Cardiac fibroblast (primary cell): ENCODE measurements around the gene TMEM92.

ENCODE experiments used
- DNase-seq, 2 donors: peaks; one replicate each; pipeline versions ENCODE4 v3.0.0 to v3.0.0-alpha.2; 2010; ENCODE audit warnings: low read depth in 2 of 2
- H3K4me3 ChIP-seq, 2 donors: replicated peaks in 1 of 2; 1 replicate in 1 of 2; 2 replicates in 1 of 2; pipeline ENCODE4 v1.5.1; 2011; ENCODE audit warnings: low read depth in 2 of 2, low read length in 2 of 2, mild to moderate bottlenecking in 2 of 2, moderate library complexity in 1 of 2
- CTCF ChIP-seq: IDR thresholded peaks from one replicate; pipeline ENCODE4 v1.5.1; 2011; ENCODE audit warnings: low read depth, mild to moderate bottlenecking, low read length, inconsistent platforms

Gene TMEM92

DNA sequence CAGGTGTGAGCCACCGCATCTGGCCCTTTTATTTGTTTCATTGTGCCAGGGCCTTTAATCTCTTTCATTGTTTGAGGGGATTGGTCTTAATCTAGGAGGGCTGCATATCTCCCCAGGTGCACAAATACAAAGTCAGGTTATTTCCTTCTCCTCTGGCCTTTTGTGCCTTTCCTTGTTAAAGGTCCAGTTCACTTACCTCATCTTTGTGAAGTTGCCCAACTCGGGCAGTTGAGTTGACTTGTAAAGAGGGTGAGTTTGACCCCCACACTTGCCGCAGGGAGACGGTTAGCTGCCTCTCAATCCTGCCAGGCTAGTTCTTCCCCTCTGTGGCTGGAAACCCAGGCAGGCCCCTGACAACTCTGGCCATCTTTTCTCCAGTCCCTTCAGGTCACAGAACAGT lies 33.4 kb downstream of the TMEM92 start:
- no peak overlapping the region for H3K4me3 ChIP-seq
- no peak for DNase-seq
- TF ChIP-seq CTCF, result no peak

DNA sequence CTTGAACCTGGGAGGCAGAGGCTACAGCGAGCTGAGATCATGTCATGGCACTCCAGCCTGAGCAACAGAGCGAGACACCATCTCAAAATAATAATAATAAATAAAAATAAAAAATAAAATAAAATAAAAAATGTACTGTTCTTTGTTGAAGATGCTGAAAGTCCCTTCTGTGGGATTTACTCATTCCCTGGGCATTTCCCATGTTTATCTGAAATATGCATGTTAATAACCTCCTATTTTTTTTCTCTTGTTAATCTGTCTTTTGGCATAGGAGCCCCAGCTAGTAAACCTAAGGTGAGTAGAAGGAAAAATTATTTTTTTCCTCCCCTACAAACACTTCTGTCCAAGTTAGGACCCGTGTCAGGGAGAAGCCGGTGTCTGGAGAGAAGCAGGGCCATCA lies 34.4 kb downstream of the TMEM92 start:
- no peak overlapping the region for H3K4me3 ChIP-seq
- peak; percentile 34 to 56 for DNase-seq
- no peak for TF ChIP-seq CTCF

- TF ChIP-seq CTCF, result no peak
- no peak overlapping the region for H3K4me3 ChIP-seq
- no peak for DNase-seq
Measured at GRCh38 chr17:50310455-50311111, 36.3 kb downstream of the TMEM92 start.

- no peak for DNase-seq
- no peak for TF ChIP-seq CTCF
- H3K4me3 ChIP-seq, result no peak overlapping the region
Measured at GRCh38 chr17:50311112-50311460, 36.8 kb downstream of the TMEM92 start.

DNA sequence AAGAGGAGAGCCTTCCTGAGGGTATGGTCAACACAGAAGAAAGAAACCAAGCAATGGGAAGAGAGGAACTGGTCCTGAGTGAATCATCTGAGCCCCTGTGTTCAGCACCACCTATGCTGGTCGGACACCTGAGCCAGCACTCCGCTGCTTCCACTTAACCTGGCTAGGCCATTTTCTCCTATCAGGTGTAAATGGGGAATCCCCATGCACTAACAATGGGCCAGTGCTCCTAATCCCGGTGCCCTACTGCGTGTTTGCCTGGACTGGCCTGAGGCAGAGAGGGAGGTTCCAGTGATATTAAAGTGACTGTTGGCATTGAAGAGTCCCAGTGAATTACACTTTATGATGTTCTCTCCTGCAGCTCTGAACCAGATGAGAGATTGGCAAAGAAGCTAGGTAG lies 37.2 kb downstream of the TMEM92 start:
- no peak overlapping the region for H3K4me3 ChIP-seq
- no peak for TF ChIP-seq CTCF
- no peak for DNase-seq

- no peak overlapping the region for H3K4me3 ChIP-seq
- peak in 1 of 2 donors; percentile 44 for DNase-seq
- TF ChIP-seq CTCF, result no peak
Measured at GRCh38 chr17:50312308-50312707, 38.0 kb downstream of the TMEM92 start.

DNA sequence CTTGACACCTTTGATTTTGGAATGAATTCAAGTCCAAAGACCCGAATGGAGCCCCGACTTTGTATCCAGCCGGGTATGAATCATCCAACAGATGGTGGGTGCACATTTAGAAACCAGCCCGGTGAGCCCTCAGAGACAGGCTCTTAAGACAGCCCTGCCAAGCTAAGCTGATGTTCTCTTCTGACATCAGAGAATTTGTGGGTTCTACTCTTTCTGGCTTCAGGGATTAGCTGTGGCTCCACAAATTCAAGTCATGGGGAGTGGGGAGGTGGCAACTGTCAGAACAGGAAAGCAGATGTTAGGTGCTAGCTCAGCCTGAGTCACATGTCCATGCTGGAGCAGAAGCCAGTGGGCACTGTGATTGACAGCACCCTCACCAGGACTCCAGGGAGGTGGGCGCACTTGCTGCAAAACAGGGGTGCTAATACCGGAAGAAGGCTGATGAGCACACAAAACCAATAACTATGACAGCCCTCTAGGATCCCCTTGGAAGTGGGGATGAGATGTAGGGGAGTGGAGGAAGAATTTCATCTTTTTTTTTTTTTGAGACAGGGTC lies 40.3 kb downstream of the TMEM92 start:
- no peak for TF ChIP-seq CTCF
- DNase-seq, result no peak
- H3K4me3 ChIP-seq, result no peak overlapping the region
